Uterus (tissue), 2 donors: Measurements from ENCODE around the gene CLEC4D.

Experiments used
- POLR2A ChIP-seq, 2 donors: fragments of 450-650 bp; IDR thresholded peaks; one replicate each; pipeline ENCODE4 v1.6.1; 2016; ENCODE audit warnings: antibody characterized with exemption in 2 of 2, mild to moderate bottlenecking in 1 of 2, moderate library complexity in 1 of 2
- TF ChIP-seq, protein P1 (sequence below), 4 experiments: fragments of 200-600 bp in 2 of 4; fragments of 450-650 bp in 2 of 4; sonication (generic) in 2 of 4; IDR thresholded peaks; one replicate each; pipeline ENCODE4 v1.5.1; 2016 to 2019; ENCODE audit warnings: antibody characterized with exemption in 4 of 4, mild to moderate bottlenecking in 2 of 4, moderate library complexity in 1 of 4

GRCh38 chr12:8517971-8518370 lies 4.7 kb downstream of the CLEC4D start:
- TF ChIP-seq, protein P1, sequence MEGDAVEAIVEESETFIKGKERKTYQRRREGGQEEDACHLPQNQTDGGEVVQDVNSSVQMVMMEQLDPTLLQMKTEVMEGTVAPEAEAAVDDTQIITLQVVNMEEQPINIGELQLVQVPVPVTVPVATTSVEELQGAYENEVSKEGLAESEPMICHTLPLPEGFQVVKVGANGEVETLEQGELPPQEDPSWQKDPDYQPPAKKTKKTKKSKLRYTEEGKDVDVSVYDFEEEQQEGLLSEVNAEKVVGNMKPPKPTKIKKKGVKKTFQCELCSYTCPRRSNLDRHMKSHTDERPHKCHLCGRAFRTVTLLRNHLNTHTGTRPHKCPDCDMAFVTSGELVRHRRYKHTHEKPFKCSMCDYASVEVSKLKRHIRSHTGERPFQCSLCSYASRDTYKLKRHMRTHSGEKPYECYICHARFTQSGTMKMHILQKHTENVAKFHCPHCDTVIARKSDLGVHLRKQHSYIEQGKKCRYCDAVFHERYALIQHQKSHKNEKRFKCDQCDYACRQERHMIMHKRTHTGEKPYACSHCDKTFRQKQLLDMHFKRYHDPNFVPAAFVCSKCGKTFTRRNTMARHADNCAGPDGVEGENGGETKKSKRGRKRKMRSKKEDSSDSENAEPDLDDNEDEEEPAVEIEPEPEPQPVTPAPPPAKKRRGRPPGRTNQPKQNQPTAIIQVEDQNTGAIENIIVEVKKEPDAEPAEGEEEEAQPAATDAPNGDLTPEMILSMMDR (IDR thresholded peaks at IDR 0.05), result no peak
- TF ChIP-seq POLR2A (IDR thresholded peaks at IDR 0.05), result no peak
